HUES64 (cell line): ENCODE measurements around the gene SLC39A2.

Experiments
- H3K27ac ChIP-seq: 2 replicates; pipeline ENCODE4 v1.7.0; 2013; ENCODE audit warnings: low read depth, low read length, inconsistent platforms
- H3K27me3 ChIP-seq: 2 replicates; pipeline ENCODE4 v1.6.1; 2013; ENCODE audit warnings: mild to moderate bottlenecking, low read length; ENCODE audit not compliant: insufficient read depth
- H3K36me3 ChIP-seq: 2 replicates; pipeline ENCODE4 v1.6.1; 2013; ENCODE audit warnings: mild to moderate bottlenecking, low read length; ENCODE audit not compliant: insufficient read depth
- H3K4me1 ChIP-seq: 2 replicates; pipeline ENCODE4 v1.6.1; 2013; ENCODE audit warnings: mild to moderate bottlenecking, low read length, moderate library complexity; ENCODE audit not compliant: insufficient read depth
- H3K4me3 ChIP-seq: 2 replicates; pipeline ENCODE4 v1.5.1; 2013; ENCODE audit warnings: mild to moderate bottlenecking, low read length, moderate library complexity
- H3K9ac ChIP-seq: 2 replicates; pipeline ENCODE4 v1.6.1; 2013; ENCODE audit warnings: mild to moderate bottlenecking, low read depth, low read length
- H3K9me3 ChIP-seq: 2 replicates; pipeline ENCODE4 v1.6.1; 2013; ENCODE audit warnings: low read depth, low read length; ENCODE audit not compliant: insufficient read depth
- WGBS: fragments of 150-250, 120-280 bp; methylation state at CpG from one replicate; pipeline ENCODE4 v1.1.7; 2013; ENCODE audit warnings: missing lambda C conversion rate; 5-methylcytosine and 5-hydroxymethylcytosine counted together

Gene SLC39A2

GRCh38 chr14:21017528-21018245 lies 18.6 kb downstream of the SLC39A2 start:
- Histone ChIP-seq H3K36me3 (no peaks in the 10 kb centered on the region; the same call in 1 of the 2 replicates), H3K4me3 (no peak overlapping the region), H3K9me3 (no peaks in the 10 kb centered on the region), H3K9ac (no peak overlapping the region), H3K27me3 (peaks cover 10% of the 10 kb centered on the region), H3K27ac (no peak overlapping the region), H3K4me1 (peaks cover 4% of the 10 kb centered on the region; the same call in 1 of the 2 replicates)
- WGBS = 88% methylated on average over 28 of the region's 28 CpGs

GRCh38 chr14:21018286-21018685 lies 19.2 kb downstream of the SLC39A2 start:
- WGBS = 84% methylated on average over 7 of the region's 7 CpGs
- Histone ChIP-seq H3K4me1 (peaks cover 9% of the 10 kb centered on the region; the same call in 1 of the 2 replicates), H3K27ac (no peak overlapping the region), H3K4me3 (no peak overlapping the region), H3K27me3 (peaks cover 14% of the 10 kb centered on the region), H3K36me3 (no peaks in the 10 kb centered on the region; the same call in 1 of the 2 replicates), H3K9ac (no peak overlapping the region), H3K9me3 (no peaks in the 10 kb centered on the region)

- Histone ChIP-seq H3K27me3 (peaks cover 19% of the 10 kb centered on the region), H3K4me3 (no peak overlapping the region), H3K27ac (no peak overlapping the region), H3K9me3 (no peaks in the 10 kb centered on the region), H3K4me1 (peaks cover 14% of the 10 kb centered on the region; the same call in 1 of the 2 replicates), H3K9ac (no peak overlapping the region), H3K36me3 (no peaks in the 10 kb centered on the region; the same call in 1 of the 2 replicates)
- 100% methylated on average over 3 of the region's 3 CpGs for WGBS
Observed at GRCh38 chr14:21018781-21019180, 19.7 kb downstream of the SLC39A2 start.

GRCh38 chr14:21019366-21019765 lies 20.3 kb downstream of the SLC39A2 start:
- Histone ChIP-seq H3K27ac (no peak overlapping the region), H3K9ac (no peak overlapping the region), H3K9me3 (no peaks in the 10 kb centered on the region), H3K4me1 (peaks cover 14% of the 10 kb centered on the region; the same call in 1 of the 2 replicates), H3K27me3 (peaks cover 25% of the 10 kb centered on the region), H3K4me3 (no peak overlapping the region), H3K36me3 (no peaks in the 10 kb centered on the region; the same call in 1 of the 2 replicates)
- 81% methylated on average over 1 of the region's 1 CpG for WGBS

GRCh38 chr14:21020977-21021545 lies 22.0 kb downstream of the SLC39A2 start:
- Histone ChIP-seq H3K36me3 (no peaks in the 10 kb centered on the region; the same call in 1 of the 2 replicates), H3K9ac (no peak overlapping the region), H3K27ac (no peak overlapping the region), H3K4me1 (peaks cover 12% of the 10 kb centered on the region; the same call in 1 of the 2 replicates), H3K27me3 (peaks cover 35% of the 10 kb centered on the region), H3K9me3 (no peaks in the 10 kb centered on the region), H3K4me3 (no peak overlapping the region)
- 93% methylated on average over 4 of the region's 5 CpGs for WGBS

GRCh38 chr14:21022686-21023085 lies 23.6 kb downstream of the SLC39A2 start:
- Histone ChIP-seq H3K27me3 (peaks cover 41% of the 10 kb centered on the region), H3K36me3 (no peaks in the 10 kb centered on the region; the same call in 1 of the 2 replicates), H3K9me3 (no peaks in the 10 kb centered on the region), H3K9ac (no peak overlapping the region), H3K27ac (no peak overlapping the region), H3K4me3 (no peak overlapping the region), H3K4me1 (peaks cover 25% of the 10 kb centered on the region)
- WGBS = 87% methylated on average over 5 of the region's 5 CpGs

GRCh38 chr14:21023174-21023573 lies 24.1 kb downstream of the SLC39A2 start:
- Histone ChIP-seq H3K27me3 (peaks cover 41% of the 10 kb centered on the region), H3K9me3 (no peaks in the 10 kb centered on the region)

GRCh38 chr14:21023817-21024584 lies 24.9 kb downstream of the SLC39A2 start:
- Histone ChIP-seq H3K9ac (peak overlapping the region; percentile 70), H3K27me3 (peaks cover 41% of the 10 kb centered on the region), H3K4me3 (peak overlapping the region; percentile 85), H3K27ac (no peak overlapping the region), H3K9me3 (no peaks in the 10 kb centered on the region), H3K4me1 (peaks cover 25% of the 10 kb centered on the region), H3K36me3 (no peaks in the 10 kb centered on the region)
- WGBS = 27% methylated on average over 17 of the region's 17 CpGs

More at GRCh38 chr14:21023174-21023573, 24.1 kb downstream of the SLC39A2 start:
- no peak overlapping the region for H3K4me3 ChIP-seq
- whole genome bisulfite sequencing = 80% methylated on average over 7 of the region's 7 CpGs
- no peak overlapping the region for H3K9ac ChIP-seq
- H3K4me1 ChIP-seq = peaks cover 25% of the 10 kb centered on the region
- H3K27ac ChIP-seq = no peak overlapping the region
- H3K36me3 ChIP-seq = no peaks in the 10 kb centered on the region

- H3K27me3 ChIP-seq = peaks cover 41% of the 10 kb centered on the region
- H3K4me1 ChIP-seq = peaks cover 25% of the 10 kb centered on the region
- peak within 1 kb of the TSS; percentile 85 for H3K4me3 ChIP-seq
- no peaks in the 10 kb centered on the region for H3K9me3 ChIP-seq
- under 1% methylated on average over 67 of the region's 72 CpGs for WGBS
- peak within 1 kb of the TSS; percentile 90; the same call in 1 of the 2 replicates for H3K27ac ChIP-seq
- peak within 1 kb of the TSS; percentile 70 for H3K9ac ChIP-seq
- no peaks in the 10 kb centered on the region for H3K36me3 ChIP-seq
Observed at GRCh38 chr14:21024585-21025370, 25.7 kb downstream of the SLC39A2 start, which contains the start of gene NDRG2. Gene NDRG2 (minus strand): TSS chr14:21025061. CDS start chr14:21023315, 1,746 bp downstream.
